ENCODE data around the gene TSHZ2.
"Not testable (repeated sequence)": the region's sequence is repeated elsewhere in the genome, so short reads cannot be mapped to it uniquely, and the experiment has no call there.

TSHZ2 gene

DNA sequence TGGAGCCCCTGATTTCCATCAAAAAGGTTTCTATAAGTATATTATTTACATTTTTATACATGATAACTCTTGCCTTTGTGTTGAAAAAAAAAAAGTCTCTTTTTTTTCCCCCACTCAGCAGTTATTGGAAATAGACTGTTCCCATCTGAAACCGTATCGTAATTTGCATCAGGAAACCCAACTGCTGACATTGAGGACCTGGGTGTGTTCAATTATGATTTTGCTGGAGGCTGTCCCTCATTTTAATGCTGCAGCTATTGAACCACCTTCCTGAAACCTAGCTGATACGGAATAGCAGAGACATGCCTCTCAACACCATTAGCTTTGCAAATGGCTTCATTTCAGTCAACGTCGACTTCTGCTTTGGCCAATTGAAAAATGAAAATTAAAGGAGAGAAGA, 522.6 kb downstream of the TSHZ2 start:
- POLR2A ChIA-PET: no interaction called here
- CTCF ChIA-PET: no interaction called here
- no peak for DNase-seq (ENCODE audit: extremely low spot score)

GRCh38 chr20:53495398-53496092, 523.4 kb downstream of the TSHZ2 start:
- TF ChIP-seq BHLHE40 (IDR thresholded peaks at IDR 0.05; ENCODE audit: borderline replicate concordance) (no peak), TARDBP (IDR thresholded peaks at IDR 0.05) (no peak), FOXM1 (IDR thresholded peaks at IDR 0.05; ENCODE audit: borderline replicate concordance) (no peak), ELF4 (IDR thresholded peaks at IDR 0.05) (no peak), CTBP1 (IDR thresholded peaks at IDR 0.05; ENCODE audit: borderline replicate concordance) (no peak), HDGF (IDR thresholded peaks at IDR 0.05; ENCODE audit: borderline replicate concordance) (no peak), ARNT (IDR thresholded peaks at IDR 0.05) (no peak), LEF1 (IDR thresholded peaks at IDR 0.05; ENCODE audit: borderline replicate concordance) (no peak), FOXA1 (IDR thresholded peaks at IDR 0.05) (no peak), SUZ12 (IDR thresholded peaks at IDR 0.05) (no peak), ZNF384 (IDR thresholded peaks at IDR 0.05) (no peak), PKNOX1 (IDR thresholded peaks at IDR 0.05) (no peak), NFRKB (IDR thresholded peaks at IDR 0.05) (no peak), FOXK2 (IDR thresholded peaks at IDR 0.05) (no peak), SP1 (IDR thresholded peaks at IDR 0.05) (no peak), L3MBTL2 (conservative IDR thresholded peaks at IDR 0.05) (no peak)
- ChIA-PET CTCF (interaction anchor here (0.6 kb wide), 1 partner anchor 65 kb away, joined by 3 read pairs; no protein-coding TSS in a partner anchor), POLR2A (no interaction called here)
- no peak for DNase-seq (ENCODE audit: extremely low spot score)

More for the DNA sequence above, 522.6 kb downstream of the TSHZ2 start:
- TF ChIP-seq TARDBP (IDR thresholded peaks at IDR 0.05): no peak
- no peak for TF ChIP-seq ARNT (IDR thresholded peaks at IDR 0.05)
- no peak for TF ChIP-seq HDGF (IDR thresholded peaks at IDR 0.05; ENCODE audit: borderline replicate concordance)
- TF ChIP-seq FOXK2 (IDR thresholded peaks at IDR 0.05): no peak

DNA sequence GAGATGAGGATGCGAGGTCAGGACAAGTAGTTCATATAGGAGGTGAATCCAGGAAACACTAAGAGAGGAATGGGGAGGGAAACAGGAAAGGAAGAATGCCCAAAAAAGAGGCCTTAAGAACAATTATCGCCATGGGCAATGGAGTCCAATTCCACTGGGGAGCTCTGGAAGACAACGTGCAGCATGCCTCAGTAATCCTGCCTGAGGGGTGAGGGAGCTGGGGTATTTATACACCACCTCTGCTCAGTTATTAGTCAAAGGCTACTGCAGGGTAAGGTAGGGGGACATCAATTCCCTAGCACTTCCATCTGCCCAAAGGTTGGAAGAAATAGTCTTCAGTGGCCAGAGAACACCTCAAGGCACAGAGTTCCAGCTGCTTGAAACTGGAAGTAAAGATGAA, 525.1 kb downstream of the TSHZ2 start:
- ChIA-PET POLR2A (no interaction called here), CTCF (no interaction called here)
- TF ChIP-seq LEF1 (IDR thresholded peaks at IDR 0.05; ENCODE audit: borderline replicate concordance) (no peak), ARNT (IDR thresholded peaks at IDR 0.05) (no peak), CTBP1 (IDR thresholded peaks at IDR 0.05; ENCODE audit: borderline replicate concordance) (no peak), SP1 (IDR thresholded peaks at IDR 0.05) (no peak), FOXK2 (IDR thresholded peaks at IDR 0.05) (no peak), PKNOX1 (IDR thresholded peaks at IDR 0.05) (no peak), HDGF (IDR thresholded peaks at IDR 0.05; ENCODE audit: borderline replicate concordance) (no peak), FOXA1 (IDR thresholded peaks at IDR 0.05) (no peak), ZNF384 (IDR thresholded peaks at IDR 0.05) (no peak), SUZ12 (IDR thresholded peaks at IDR 0.05) (no peak), BHLHE40 (IDR thresholded peaks at IDR 0.05; ENCODE audit: borderline replicate concordance) (no peak), TARDBP (IDR thresholded peaks at IDR 0.05) (no peak), NFRKB (IDR thresholded peaks at IDR 0.05) (no peak), L3MBTL2 (conservative IDR thresholded peaks at IDR 0.05) (no peak), FOXM1 (IDR thresholded peaks at IDR 0.05; ENCODE audit: borderline replicate concordance) (no peak)
- DNase-seq (ENCODE audit: extremely low spot score): no peak

- TF ChIP-seq FOXK2 (IDR thresholded peaks at IDR 0.05) (no peak), TARDBP (IDR thresholded peaks at IDR 0.05) (no peak), HDGF (IDR thresholded peaks at IDR 0.05; ENCODE audit: borderline replicate concordance) (no peak), L3MBTL2 (conservative IDR thresholded peaks at IDR 0.05) (no peak), PKNOX1 (IDR thresholded peaks at IDR 0.05) (no peak)
- CTCF ChIA-PET: no interaction called here
- POLR2A ChIA-PET: no interaction called here
- DNase-seq (ENCODE audit: extremely low spot score): no peak
These were observed 526.2 kb downstream of the TSHZ2 start for GRCh38 chr20:53498341-53498740.

- ChIA-PET CTCF (no interaction called here), POLR2A (no interaction called here)
- TF ChIP-seq ELF4 (IDR thresholded peaks at IDR 0.05) (no peak), SP1 (IDR thresholded peaks at IDR 0.05) (no peak), FOXA1 (IDR thresholded peaks at IDR 0.05) (no peak)
- no peak for DNase-seq (ENCODE audit: extremely low spot score)
These were observed 528.5 kb downstream of the TSHZ2 start for GRCh38 chr20:53500651-53501050.

GRCh38 chr20:53502820-53503219, 530.7 kb downstream of the TSHZ2 start:
- ChIA-PET POLR2A (no interaction called here), CTCF (interaction anchor here (0.6 kb wide), 1 partner anchor 234 kb away, joined by 3 read pairs; no protein-coding TSS in a partner anchor)
- no peak for DNase-seq (ENCODE audit: extremely low spot score)
- TF ChIP-seq FOXK2 (IDR thresholded peaks at IDR 0.05) (no peak), BHLHE40 (IDR thresholded peaks at IDR 0.05; ENCODE audit: borderline replicate concordance) (no peak), SUZ12 (IDR thresholded peaks at IDR 0.05) (no peak), ELF4 (IDR thresholded peaks at IDR 0.05) (no peak)

GRCh38 chr20:53503517-53503919, 531.4 kb downstream of the TSHZ2 start:
- DNase-seq (ENCODE audit: extremely low spot score): no peak
- CTCF ChIA-PET: interaction anchor here (0.6 kb wide), 1 partner anchor 235 kb away, joined by 3 read pairs; no protein-coding TSS in a partner anchor
- POLR2A ChIA-PET: no interaction called here
- TF ChIP-seq FOXK2 (IDR thresholded peaks at IDR 0.05): no peak
- TF ChIP-seq ARNT (IDR thresholded peaks at IDR 0.05): no peak
- no peak for TF ChIP-seq HDGF (IDR thresholded peaks at IDR 0.05; ENCODE audit: borderline replicate concordance)
- no peak for TF ChIP-seq SP1 (IDR thresholded peaks at IDR 0.05)
- TF ChIP-seq LEF1 (IDR thresholded peaks at IDR 0.05; ENCODE audit: borderline replicate concordance): no peak
- no peak for TF ChIP-seq BHLHE40 (IDR thresholded peaks at IDR 0.05; ENCODE audit: borderline replicate concordance)
- TF ChIP-seq TARDBP (IDR thresholded peaks at IDR 0.05): no peak
- TF ChIP-seq PKNOX1 (IDR thresholded peaks at IDR 0.05): no peak
- no peak for TF ChIP-seq CTBP1 (IDR thresholded peaks at IDR 0.05; ENCODE audit: borderline replicate concordance)
- TF ChIP-seq FOXM1 (IDR thresholded peaks at IDR 0.05; ENCODE audit: borderline replicate concordance): no peak
- no peak for TF ChIP-seq FOXA1 (IDR thresholded peaks at IDR 0.05)
- TF ChIP-seq L3MBTL2 (conservative IDR thresholded peaks at IDR 0.05): no peak; the same call in 1 of the 2 replicates
- TF ChIP-seq ELF4 (IDR thresholded peaks at IDR 0.05): no peak
- no peak for TF ChIP-seq ZNF384 (IDR thresholded peaks at IDR 0.05)
- TF ChIP-seq SUZ12 (IDR thresholded peaks at IDR 0.05): no peak
- TF ChIP-seq NFRKB (IDR thresholded peaks at IDR 0.05): no peak

- POLR2A ChIA-PET; DNase-seq (ENCODE audit: extremely low spot score): not testable (repeated sequence)
- CTCF ChIA-PET: interaction anchor here (0.7 kb wide), 1 partner anchor 1058 kb away, joined by 3 read pairs; no protein-coding TSS in a partner anchor
These were observed 531.9 kb downstream of the TSHZ2 start for GRCh38 chr20:53504106-53504505.

Data from HEK293T (cell line).